Measurements from ENCODE around the gene RNPEPL1. TPM values are rescaled to one million over a fixed set of nuclear protein-coding genes. Genes with fewer than 3 reads are reported as not detected.

The RNPEPL1 gene
- total RNA-seq, 1 experiment from 2014 or later: 31.5 TPM

GRCh38 chr2:240527153-240527750 lies 41.0 kb upstream of the RNPEPL1 start:
- intact Hi-C loops (cut with micrococcal nuclease): no loop called here
- H3K36me3 Mint-ChIP-seq (ENCODE audit: insufficient read depth, unreplicated experiment): peaks cover 53% of the 10 kb centered on the region
- H3K27ac Mint-ChIP-seq (ENCODE audit: low read depth, unreplicated experiment): no peak overlapping the region
- TF ChIP-seq CTCF (IDR thresholded peaks at IDR 0.05; ENCODE audit: unreplicated experiment): no peak
- H3K4me3 Mint-ChIP-seq (ENCODE audit: unreplicated experiment): no peak overlapping the region
- POLR2A ChIA-PET: no interaction called here
- no peak for DNase-seq (ENCODE audit: unreplicated experiment)
- H3K9me3 Mint-ChIP-seq (ENCODE audit: unreplicated experiment): peaks cover 33% of the 10 kb centered on the region
- no peaks in the 10 kb centered on the region for H3K27me3 Mint-ChIP-seq (ENCODE audit: insufficient read depth, unreplicated experiment)
- H3K4me1 Mint-ChIP-seq (ENCODE audit: insufficient read depth, unreplicated experiment): no peaks in the 10 kb centered on the region
- BruUV-seq (replicated peaks): no TSS peak
- CTCF ChIA-PET: no interaction called here

- TF ChIP-seq CTCF (IDR thresholded peaks at IDR 0.05; ENCODE audit: unreplicated experiment): no peak
- no TSS peak for BruUV-seq (replicated peaks)
- Mint-ChIP-seq H3K4me3 (ENCODE audit: unreplicated experiment) (no peak overlapping the region), H3K27me3 (ENCODE audit: insufficient read depth, unreplicated experiment) (no peaks in the 10 kb centered on the region), H3K4me1 (ENCODE audit: insufficient read depth, unreplicated experiment) (no peaks in the 10 kb centered on the region), H3K27ac (ENCODE audit: low read depth, unreplicated experiment) (no peak overlapping the region), H3K9me3 (ENCODE audit: unreplicated experiment) (peaks cover 35% of the 10 kb centered on the region), H3K36me3 (ENCODE audit: insufficient read depth, unreplicated experiment) (peaks cover 42% of the 10 kb centered on the region)
- intact Hi-C loops (cut with micrococcal nuclease): no loop called here
- POLR2A ChIA-PET: interaction anchor here (0.6 kb wide), 1 partner anchor 23 kb away, joined by 3 read pairs; no protein-coding TSS in a partner anchor
- CTCF ChIA-PET: interaction anchor here (0.5 to 1.6 kb wide), 3 partner anchors 14 to 482 kb away, joined by 3 to 10 read pairs (median 3); no protein-coding TSS in a partner anchor
- DNase-seq (ENCODE audit: unreplicated experiment): no peak
Observed at GRCh38 chr2:240528406-240529040, 39.8 kb upstream of the RNPEPL1 start.

GRCh38 chr2:240529344-240529999 lies 38.8 kb upstream of the RNPEPL1 start:
- Mint-ChIP-seq H3K27ac (ENCODE audit: low read depth, unreplicated experiment) (no peak overlapping the region), H3K36me3 (ENCODE audit: insufficient read depth, unreplicated experiment) (peaks cover 32% of the 10 kb centered on the region), H3K4me3 (ENCODE audit: unreplicated experiment) (no peak overlapping the region), H3K27me3 (ENCODE audit: insufficient read depth, unreplicated experiment) (no peaks in the 10 kb centered on the region), H3K9me3 (ENCODE audit: unreplicated experiment) (peaks cover 35% of the 10 kb centered on the region), H3K4me1 (ENCODE audit: insufficient read depth, unreplicated experiment) (no peaks in the 10 kb centered on the region)
- TF ChIP-seq CTCF (IDR thresholded peaks at IDR 0.05; ENCODE audit: unreplicated experiment): no peak
- intact Hi-C loops (cut with micrococcal nuclease): no loop called here
- ChIA-PET CTCF (interaction anchor here (1.6 kb wide), 1 partner anchor 15 kb away, joined by 10 read pairs; no protein-coding TSS in a partner anchor), POLR2A (interaction anchor here (0.6 kb wide), 1 partner anchor 22 kb away, joined by 3 read pairs; no protein-coding TSS in a partner anchor)
- no peak for DNase-seq (ENCODE audit: unreplicated experiment)
- BruUV-seq (replicated peaks): no TSS peak

- no TSS peak for BruUV-seq (replicated peaks)
Observed at GRCh38 chr2:240530181-240530580, 38.1 kb upstream of the RNPEPL1 start.

More at GRCh38 chr2:240530181-240530580, 38.1 kb upstream of the RNPEPL1 start:
- H3K4me3 Mint-ChIP-seq (ENCODE audit: unreplicated experiment): no peak overlapping the region
- H3K27me3 Mint-ChIP-seq (ENCODE audit: insufficient read depth, unreplicated experiment): no peaks in the 10 kb centered on the region
- H3K27ac Mint-ChIP-seq (ENCODE audit: low read depth, unreplicated experiment): no peak overlapping the region
- TF ChIP-seq CTCF (IDR thresholded peaks at IDR 0.05; ENCODE audit: unreplicated experiment): no peak
- H3K36me3 Mint-ChIP-seq (ENCODE audit: insufficient read depth, unreplicated experiment): peaks cover 27% of the 10 kb centered on the region
- CTCF ChIA-PET: interaction anchor here (0.7 kb wide), 1 partner anchor 16 kb away, joined by 3 read pairs; no protein-coding TSS in a partner anchor
- no peak for DNase-seq (ENCODE audit: unreplicated experiment)
- H3K4me1 Mint-ChIP-seq (ENCODE audit: insufficient read depth, unreplicated experiment): no peaks in the 10 kb centered on the region
- H3K9me3 Mint-ChIP-seq (ENCODE audit: unreplicated experiment): peaks cover 29% of the 10 kb centered on the region
- intact Hi-C loops (cut with micrococcal nuclease): no loop called here
- POLR2A ChIA-PET: no interaction called here
